ENCODE data around the gene VSIG2. TPM values are rescaled to one million over a fixed set of nuclear protein-coding genes. Genes with fewer than 3 reads are reported as not detected.

VSIG2 gene
- total and polyA plus RNA-seq, 2 of the 4 experiments (the other 2 are of a cell fraction), result not detected

GRCh38 chr11:124717786-124718651 lies 34.0 kb downstream of the VSIG2 start:
- no peak overlapping the region for H3K4ac ChIP-seq (ENCODE audit: low read depth, low read length)
- no peaks in the 10 kb centered on the region for H3K9me3 ChIP-seq (ENCODE audit: control insufficient read depth, insufficient read depth, low read length)
- no peak overlapping the region; the same call in 1 of the 2 replicates for H4K91ac ChIP-seq (ENCODE audit: insufficient read depth, low read depth, low read length)
- intact Hi-C loops (cut with micrococcal nuclease) (loop anchor here (5.0 kb wide), 1 partner anchor 41 kb away; no protein-coding TSS in a partner anchor), in situ Hi-C loops (cut with MboI; ENCODE audit: low sequenced_read_pairs) (no loop called here), dilution Hi-C loops (cut with HindIII; ENCODE audit: low sequenced_read_pairs, unreplicated experiment) (no loop called here)
- no peak overlapping the region for H3K27ac ChIP-seq (ENCODE audit: insufficient read depth, low read length)
- DNase-seq, result peak; percentile 34
- peaks cover 3% of the 10 kb centered on the region for H3K4me1 ChIP-seq (ENCODE audit: control insufficient read depth, insufficient read depth, low read length)
- H3K79me1 ChIP-seq (ENCODE audit: low read depth in 1 of 2, low read length in 2 of 2), result no peaks in the 10 kb centered on the region
- H3K4me2 ChIP-seq (ENCODE audit: low read depth, low read length), result peak overlapping the region; percentile 82
- H2BK15ac ChIP-seq (ENCODE audit: low read depth, low read length), result no peak overlapping the region
- no peak overlapping the region for H3K18ac ChIP-seq (ENCODE audit: low read depth, low read length)
- no peak overlapping the region for H2BK5ac ChIP-seq (ENCODE audit: low read depth, low read length, poor library complexity, severe bottlenecking)
- H4K8ac ChIP-seq (ENCODE audit: low read depth in 2 of 2, low read length in 2 of 2), result no peak overlapping the region
- 0 out of 2 replicates have a peak overlapping the region, but pooled peaks have one; percentile 6 for H2BK120ac ChIP-seq (ENCODE audit: low read depth, low read length)
- peak overlapping the region; percentile 31 for H3K4me3 ChIP-seq (ENCODE audit: insufficient read depth, low read depth, low read length)
- WGBS, 2 experiments (ENCODE audit: extremely low coverage in 2 of 2, insufficient read length in 1 of 2), result 2% methylated on average over 10 of the region's 45 CpGs; no CpG with 5 or more reads in 1 of the 2 experiments
- no peaks in the 10 kb centered on the region for H3K9me1 ChIP-seq (ENCODE audit: insufficient read depth, low read length)
- H3K36me3 ChIP-seq (ENCODE audit: control insufficient read depth, insufficient read depth, low read length), result no peaks in the 10 kb centered on the region
- TF ChIP-seq RAD21 (IDR thresholded peaks at IDR 0.05; ENCODE audit: low read length), result no peak
- no peak for TF ChIP-seq MXI1 (IDR thresholded peaks at IDR 0.05; ENCODE audit: borderline replicate concordance, low read depth, low read length)
- TF ChIP-seq USF2 (IDR thresholded peaks at IDR 0.05; ENCODE audit: low read depth, low read length), result no peak
- TF ChIP-seq MAZ (IDR thresholded peaks at IDR 0.05; ENCODE audit: borderline replicate concordance, low read depth, low read length), result no peak
- TF ChIP-seq NFE2L2 (IDR thresholded peaks at IDR 0.05; ENCODE audit: low read depth, low read length), result no peak
- TF ChIP-seq CTCF (conservative IDR thresholded peaks at IDR 0.05; ENCODE audit: low read depth, low read length), result no peak
- TF ChIP-seq SMC3 (IDR thresholded peaks at IDR 0.05; ENCODE audit: low read depth, low read length), result no peak
- 0 out of 2 replicates have a peak overlapping the region, but pooled peaks have one; percentile 43 for H3K23ac ChIP-seq (ENCODE audit: low read depth, low read length)
- no peak overlapping the region for H3K14ac ChIP-seq (replicated peaks; ENCODE audit: low read depth, low read length)
- H3K56ac ChIP-seq (ENCODE audit: extremely low read depth, insufficient read depth, low read length), result no peak overlapping the region
- peak overlapping the region; percentile 92 for H2AFZ ChIP-seq (replicated peaks; ENCODE audit: low read length, poor library complexity)
- H2AK9ac ChIP-seq (replicated peaks; ENCODE audit: low read depth, low read length, poor library complexity), result peak overlapping the region; percentile 48
- H4K5ac ChIP-seq (ENCODE audit: low read depth, low read length), result no peak overlapping the region
- peak; percentile 87 for ATAC-seq (ENCODE audit: low read depth)
- no peaks in the 10 kb centered on the region for H4K20me1 ChIP-seq (ENCODE audit: insufficient read depth, low read length)
- peaks cover 33% of the 10 kb centered on the region for H3K27me3 ChIP-seq (ENCODE audit: control insufficient read depth, insufficient read depth, low read length)
- no peak overlapping the region for H2BK20ac ChIP-seq (ENCODE audit: low read depth, low read length)
- peak overlapping the region; percentile 47; the same call in 1 of the 2 replicates for H3K9ac ChIP-seq (ENCODE audit: low read depth, low read length)
- ChIA-PET POLR2A (ENCODE audit: unreplicated experiment) (no interaction called here), CTCF (interaction anchor here (1.6 kb wide), 1 partner anchor 12 kb away, joined by 4 read pairs; no protein-coding TSS in a partner anchor)
- no peak overlapping the region for H2AK5ac ChIP-seq (ENCODE audit: low read depth, low read length)
- no TSS peak for BruUV-seq (replicated peaks)

Measured in IMR-90 (cell line).